SK-N-SH (cell line): ENCODE results near the gene IL16. TPM values are rescaled to one million over a fixed set of nuclear protein-coding genes. Genes with fewer than 3 reads are reported as not detected.

ENCODE experiments used
- CTCF ChIA-PET: fragments of 300-600, 350-600 bp; formaldehyde crosslinking; extraction: SDS; loops from one replicate; lab custom pipeline; 2021; lab: Yijun Ruan, JAX
- POLR2A ChIA-PET: fragments of 350-600 bp; sonication (Branson Sonifier 250); formaldehyde crosslinking; extraction: SDS; loops from one replicate; lab custom pipeline; 2020; ENCODE audit warnings: antibody characterized with exemption, inconsistent platforms; lab: Yijun Ruan, JAX
- DNase-seq: peaks from one replicate; pipeline ENCODE4 v3.0.0; 2012
- H2AFZ ChIP-seq: fragments of 200-600 bp; sonication (generic); 2 replicates; pipeline ENCODE4 v1.8.1; 2016; ENCODE audit warnings: antibody characterized with exemption, mild to moderate bottlenecking, low read depth
- H3F3A ChIP-seq: fragments of 200-600 bp; sonication (generic); replicated peaks from 2 replicates; pipeline ENCODE3; 2016; ENCODE audit warnings: antibody characterized with exemption, mild to moderate bottlenecking; ENCODE audit not compliant: insufficient read depth
- H3K27ac ChIP-seq, 2 experiments: fragments of 200-500 bp in 1 of 2; fragments of 200-600 bp in 1 of 2; sonication (Bioruptor generic) in 1 of 2; sonication (generic), shearing (Covaris generic) in 1 of 2; 2 replicates each; pipeline versions ENCODE4 v1.5.1 to v1.6.1; 2014 to 2016; ENCODE audit warnings: low read depth in 2 of 2, inconsistent platforms in 1 of 2, low read length in 1 of 2, mild to moderate bottlenecking in 1 of 2, mixed read lengths in 1 of 2
- H3K27me3 ChIP-seq: fragments of 200-600 bp; sonication (generic), shearing (Covaris generic); 2 replicates; pipeline ENCODE4 v1.6.1; 2016; ENCODE audit warnings: mixed run types; ENCODE audit not compliant: insufficient read depth
- H3K36me3 ChIP-seq, 2 experiments: fragments of 200-500 bp in 1 of 2; fragments of 200-600 bp in 1 of 2; sonication (Bioruptor generic) in 1 of 2; sonication (generic) in 1 of 2; replicated peaks in 1 of 2; 2 replicates each; pipeline versions ENCODE3 to v1.5.1; 2014 to 2016; ENCODE audit warnings: low read length in 1 of 2, mild to moderate bottlenecking in 1 of 2; ENCODE audit not compliant: insufficient read depth in 2 of 2, control insufficient read depth in 1 of 2
- H3K4me1 ChIP-seq, 2 experiments: fragments of 200-500 bp in 1 of 2; fragments of 200-600 bp in 1 of 2; sonication (Bioruptor generic) in 1 of 2; sonication (generic), shearing (Covaris generic) in 1 of 2; 2 replicates each; pipeline versions ENCODE4 v1.5.1 to v1.6.1; 2014 to 2016; ENCODE audit warnings: low read depth in 1 of 2, low read length in 1 of 2, mixed run types in 1 of 2; ENCODE audit not compliant: insufficient read depth in 2 of 2, control insufficient read depth in 1 of 2
- H3K4me2 ChIP-seq: fragments of 200-600 bp; sonication (generic), shearing (Covaris generic); 2 replicates; pipeline ENCODE4 v1.6.1; 2017; ENCODE audit warnings: mixed run types
- H3K4me3 ChIP-seq, 2 experiments: fragments of 200-500 bp in 1 of 2; fragments of 200-600 bp in 1 of 2; sonication (Bioruptor generic) in 1 of 2; sonication (generic), shearing (Covaris generic) in 1 of 2; 2 replicates each; pipeline versions ENCODE4 v1.5.1 to v1.8.1; 2014 to 2016; ENCODE audit warnings: low read depth in 2 of 2, inconsistent platforms in 1 of 2, low read length in 1 of 2, mild to moderate bottlenecking in 1 of 2, mixed read lengths in 1 of 2, moderate library complexity in 1 of 2
- H3K79me2 ChIP-seq: fragments of 200-600 bp; sonication (generic); 2 replicates; pipeline ENCODE4 v1.8.1; 2017; ENCODE audit warnings: mild to moderate bottlenecking; ENCODE audit not compliant: insufficient read depth
- H3K9ac ChIP-seq: fragments of 200-600 bp; sonication (generic); 2 replicates; pipeline ENCODE4 v1.6.1; 2017; ENCODE audit warnings: mixed run types
- H3K9me2 ChIP-seq: fragments of 200-600 bp; sonication (generic); 2 replicates; pipeline ENCODE4 v1.6.1; 2017; ENCODE audit warnings: mixed run types
- H3K9me3 ChIP-seq: fragments of 200-600 bp; sonication (generic); 2 replicates; pipeline ENCODE4 v1.6.1; 2017; ENCODE audit warnings: mixed run types, mild to moderate bottlenecking, moderate library complexity
- H4K20me1 ChIP-seq: fragments of 200-600 bp; sonication (generic); 2 replicates; pipeline ENCODE4 v1.6.1; 2017; ENCODE audit warnings: mild to moderate bottlenecking, mixed run types; ENCODE audit not compliant: insufficient read depth
- CHD2 ChIP-seq: fragments of 150-350 bp; IDR thresholded peaks from 2 replicates; pipeline ENCODE4 v1.6.1; 2018; ENCODE audit warnings: low read length; ENCODE audit not compliant: partially characterized antibody
- CTCF ChIP-seq: fragments of 200-600 bp; sonication (generic); IDR thresholded peaks from 2 replicates; pipeline ENCODE4 v1.6.1; 2017; ENCODE audit warnings: antibody characterized with exemption, mild to moderate bottlenecking, moderate library complexity
- EP300 ChIP-seq, 2 experiments: IDR thresholded peaks; 2 replicates each; pipeline versions ENCODE4 v1.4.0 to v1.6.1; 2012; ENCODE audit warnings: borderline replicate concordance in 1 of 2, low read depth in 1 of 2, low read length in 1 of 2
- IRF3 ChIP-seq: fragments of 150-350 bp; IDR thresholded peaks from 2 replicates; pipeline ENCODE4 v1.6.1; 2016; ENCODE audit warnings: mild to moderate bottlenecking, low read depth, low read length
- JUND ChIP-seq: IDR thresholded peaks from 2 replicates; pipeline ENCODE4 v1.4.0; 2012
- MAX ChIP-seq: IDR thresholded peaks from 2 replicates; pipeline ENCODE4 v1.4.0; 2012; ENCODE audit warnings: low read depth
- MEF2A ChIP-seq: IDR thresholded peaks from 2 replicates; pipeline ENCODE4 v1.4.0; 2012; ENCODE audit warnings: low read depth, borderline replicate concordance
- MXI1 ChIP-seq: IDR thresholded peaks from 2 replicates; pipeline ENCODE4 v1.6.1; 2012; ENCODE audit warnings: mild to moderate bottlenecking, low read depth, low read length, improper control_type of control experiment
- PBX3 ChIP-seq: IDR thresholded peaks from 2 replicates; pipeline ENCODE4; 2012
- POLR2AphosphoS5 ChIP-seq: IDR thresholded peaks from 2 replicates; pipeline ENCODE4 v1.6.1; 2012; ENCODE audit warnings: low read depth, low read length
- RAD21 ChIP-seq: IDR thresholded peaks from 2 replicates; pipeline ENCODE4 v1.6.1; 2012; ENCODE audit warnings: mild to moderate bottlenecking, low read length
- RFX5 ChIP-seq: IDR thresholded peaks from 2 replicates; pipeline ENCODE4 v1.6.1; 2012; ENCODE audit warnings: mild to moderate bottlenecking, improper control_type of control experiment, low read length
- SMC3 ChIP-seq: IDR thresholded peaks from 2 replicates; pipeline ENCODE4 v1.6.1; 2012; ENCODE audit warnings: low read depth, low read length, improper control_type of control experiment
- TAF1 ChIP-seq: IDR thresholded peaks from 2 replicates; pipeline ENCODE4 v1.6.1; 2012; ENCODE audit warnings: low read depth, mild to moderate bottlenecking, low read length, moderate library complexity, borderline replicate concordance
- USF2 ChIP-seq: fragments of 150-350 bp; IDR thresholded peaks from 2 replicates; pipeline ENCODE4 v1.6.1; 2017; ENCODE audit warnings: antibody characterized with exemption, low read length, low read depth, borderline replicate concordance
- WGBS: methylation state at CpG from one replicate; pipeline ENCODE4 v1.1.6; 2017; ENCODE audit warnings: low lambda C conversion rate; 5-methylcytosine and 5-hydroxymethylcytosine counted together
- polyA plus RNA-seq, 3 experiments: library from polyadenylated mRNA; depleted of rRNA; stranded (reverse); fragments of >200 nt; gene quantifications; 2 replicates each; pipeline ENCODE4 v1.2.3, GENCODE V29; 2012

Gene IL16
- polyA plus RNA-seq, 1 of the 3 experiments (the other 2 are of a cell fraction) = not detected

GRCh38 chr15:81155375-81156218 lies 41.1 kb upstream of the IL16 start:
- no peak for TF ChIP-seq TAF1
- no peak for TF ChIP-seq POLR2AphosphoS5
- TF ChIP-seq CTCF = peak; percentile 55
- TF ChIP-seq USF2 = no peak
- TF ChIP-seq JUND = no peak
- TF ChIP-seq MAX = no peak
- peak; percentile 77 for TF ChIP-seq SMC3
- no peak for TF ChIP-seq PBX3
- TF ChIP-seq IRF3 = no peak
- no peak for TF ChIP-seq EP300 (IDR thresholded peaks at IDR 0.05; ENCODE audit: borderline replicate concordance in 1 of 2, low read depth in 1 of 2, low read length in 1 of 2)
- no peak for TF ChIP-seq MEF2A
- TF ChIP-seq RFX5 = no peak
- no peak for TF ChIP-seq MXI1
- TF ChIP-seq RAD21 = peak; percentile 82
- no peak for TF ChIP-seq CHD2
- Histone ChIP-seq H2AFZ (no peak overlapping the region), H3K4me1 (peaks cover 0 to 9% of the 10 kb centered on the region in 2 experiments; a peak in 1 of 4 replicates), H3K27me3 (no peaks in the 10 kb centered on the region), H4K20me1 (no peaks in the 10 kb centered on the region), H3K9me2 (no peaks in the 10 kb centered on the region), H3K36me3 (no peaks in the 10 kb centered on the region), H3K9me3 (no peaks in the 10 kb centered on the region), H3K4me3 (no peak overlapping the region), H3K27ac (no peak overlapping the region), H3K79me2 (no peaks in the 10 kb centered on the region), H3F3A (no peaks in the 10 kb centered on the region), H3K4me2 (no peak overlapping the region), H3K9ac (no peak overlapping the region)
- WGBS = 44% methylated on average over 9 of the region's 10 CpGs
- ChIA-PET CTCF (interaction anchor here (0.6 to 17.5 kb wide), 51 partner anchors 9 to 785 kb away, joined by 3 to 395 read pairs (median 4); partner anchors contain the start of gene CFAP161), POLR2A (no interaction called here)
- DNase-seq = peak; percentile 46
